GM18519 (cell line): ENCODE measurements around the gene MCFD2.

Experiments used
- ATAC-seq: cut with Tn5 transposase; IDR thresholded peaks from one replicate; pipeline ENCODE4 v1.9.1; 2021; ENCODE audit warnings: mild to moderate bottlenecking, moderate library complexity; ENCODE audit not compliant: unreplicated experiment, low FRiP score

Gene MCFD2

GRCh38 chr2:46852598-46852997 lies 63.0 kb downstream of the MCFD2 start:
- no peak for ATAC-seq

DNA sequence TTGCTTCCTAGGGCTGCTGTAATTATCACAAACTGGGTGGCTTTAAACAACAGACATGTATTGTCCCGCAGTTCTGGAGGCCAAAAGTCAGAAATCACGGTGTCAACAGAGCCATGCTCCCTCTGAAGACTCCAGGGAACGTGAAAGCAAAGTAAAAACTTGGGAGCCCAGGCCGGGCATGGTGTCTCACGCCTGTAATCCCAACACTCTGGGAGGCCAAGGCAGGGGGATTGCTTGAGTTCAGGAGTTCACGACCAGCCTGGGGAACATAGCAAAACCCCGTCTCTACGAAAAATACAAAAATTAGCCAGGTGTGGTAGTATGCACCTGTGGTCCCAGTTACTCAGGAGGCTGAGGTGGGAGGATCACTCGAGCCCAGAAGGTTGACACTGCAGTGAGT lies 63.5 kb downstream of the MCFD2 start:
- no peak for ATAC-seq
